Parathyroid adenoma (tissue), 2 donors: ENCODE data around the gene RIPK4.

ENCODE experiments used
- H2AFZ ChIP-seq: fragments of 300-600 bp; sonication (generic); one replicate; pipeline ENCODE4 v1.7.0; 2017; ENCODE audit warnings: antibody characterized with exemption, mild to moderate bottlenecking
- H3K27ac ChIP-seq: fragments of 300-600 bp; sonication (generic); one replicate; pipeline ENCODE4 v1.7.0; 2017
- H3K27me3 ChIP-seq: fragments of 300-600 bp; sonication (generic); one replicate; pipeline ENCODE4 v1.7.0; 2017; ENCODE audit warnings: low read length; ENCODE audit not compliant: control insufficient read depth, insufficient read depth
- H3K36me3 ChIP-seq: fragments of 300-600 bp; sonication (generic); one replicate; pipeline ENCODE4 v1.7.0; 2017; ENCODE audit warnings: low read length; ENCODE audit not compliant: control insufficient read depth, insufficient read depth
- H3K4me1 ChIP-seq: fragments of 300-600 bp; sonication (generic); one replicate; pipeline ENCODE4 v1.7.0; 2017; ENCODE audit warnings: control low read depth
- H3K4me2 ChIP-seq: fragments of 300-600 bp; sonication (generic); one replicate; pipeline ENCODE4 v1.7.0; 2017; ENCODE audit warnings: low read length
- H3K4me3 ChIP-seq: fragments of 300-600 bp; sonication (generic); one replicate; pipeline ENCODE4 v1.7.0; 2017; ENCODE audit warnings: low read depth, low read length
- H3K79me2 ChIP-seq: fragments of 300-600 bp; sonication (generic); one replicate; pipeline ENCODE4 v1.7.0; 2017; ENCODE audit warnings: control low read depth
- H3K9ac ChIP-seq: fragments of 300-600 bp; sonication (generic); one replicate; pipeline ENCODE4 v1.7.0; 2017; ENCODE audit warnings: mild to moderate bottlenecking
- H3K9me3 ChIP-seq: fragments of 300-600 bp; sonication (generic); one replicate; pipeline ENCODE4 v1.7.0; 2017; ENCODE audit warnings: low read length; ENCODE audit not compliant: control insufficient read depth
- CTCF ChIP-seq: fragments of 300-600 bp; sonication (generic); IDR thresholded peaks from one replicate; pipeline ENCODE4 v1.7.0; 2017; ENCODE audit warnings: antibody characterized with exemption, mild to moderate bottlenecking
- donor health status: primary hyperparathyroidism.

Gene RIPK4

GRCh38 chr21:41712201-41712600 is 54.7 kb downstream of the RIPK4 start:
- Histone ChIP-seq H3K4me2 (no peak overlapping the region), H3K9ac (no peak overlapping the region), H3K4me3 (no peak overlapping the region), H3K79me2 (no peaks in the 10 kb centered on the region), H3K36me3 (no peaks in the 10 kb centered on the region), H3K27me3 (no peaks in the 10 kb centered on the region), H3K9me3 (no peaks in the 10 kb centered on the region), H3K4me1 (peaks cover 4% of the 10 kb centered on the region), H3K27ac (no peak overlapping the region), H2AFZ (no peak overlapping the region)
- no peak for TF ChIP-seq CTCF

GRCh38 chr21:41711416-41712007 is 55.3 kb downstream of the RIPK4 start:
- H3K4me2 ChIP-seq = no peak overlapping the region
- TF ChIP-seq CTCF = no peak
- no peaks in the 10 kb centered on the region for H3K27me3 ChIP-seq
- no peak overlapping the region for H2AFZ ChIP-seq
- peaks cover 4% of the 10 kb centered on the region for H3K4me1 ChIP-seq
- no peak overlapping the region for H3K9ac ChIP-seq
- H3K4me3 ChIP-seq = no peak overlapping the region
- no peaks in the 10 kb centered on the region for H3K36me3 ChIP-seq
- no peaks in the 10 kb centered on the region for H3K79me2 ChIP-seq
- no peak overlapping the region for H3K27ac ChIP-seq
- H3K9me3 ChIP-seq = no peaks in the 10 kb centered on the region

GRCh38 chr21:41710823-41711160 is 56.1 kb downstream of the RIPK4 start:
- no peak for TF ChIP-seq CTCF
- Histone ChIP-seq H3K4me2 (no peak overlapping the region), H3K4me3 (no peak overlapping the region), H2AFZ (no peak overlapping the region), H3K79me2 (no peaks in the 10 kb centered on the region), H3K9ac (no peak overlapping the region), H3K36me3 (no peaks in the 10 kb centered on the region), H3K27ac (no peak overlapping the region), H3K27me3 (no peaks in the 10 kb centered on the region), H3K9me3 (no peaks in the 10 kb centered on the region), H3K4me1 (peaks cover 4% of the 10 kb centered on the region)

GRCh38 chr21:41709965-41710822 is 56.7 kb downstream of the RIPK4 start:
- no peak overlapping the region for H3K4me2 ChIP-seq
- no peak overlapping the region for H3K4me3 ChIP-seq
- H3K79me2 ChIP-seq = no peaks in the 10 kb centered on the region
- no peak overlapping the region for H2AFZ ChIP-seq
- peaks cover 4% of the 10 kb centered on the region for H3K4me1 ChIP-seq
- H3K36me3 ChIP-seq = no peaks in the 10 kb centered on the region
- H3K27ac ChIP-seq = no peak overlapping the region
- H3K27me3 ChIP-seq = no peaks in the 10 kb centered on the region
- no peak for TF ChIP-seq CTCF
- H3K9me3 ChIP-seq = no peaks in the 10 kb centered on the region
- no peak overlapping the region for H3K9ac ChIP-seq
